HL-60 (cell line): ENCODE data around the gene PRR7.

Experiments
- POLR2AphosphoS5 ChIP-seq: IDR thresholded peaks from 2 replicates; pipeline ENCODE4 v1.6.1; 2012; ENCODE audit warnings: low read depth
- TF ChIP-seq, protein P1 (sequence below): IDR thresholded peaks from one replicate; pipeline ENCODE4 v1.5.1; 2011; ENCODE audit warnings: low read length, control low read depth, inconsistent platforms; ENCODE audit not compliant: insufficient read depth

DNA sequence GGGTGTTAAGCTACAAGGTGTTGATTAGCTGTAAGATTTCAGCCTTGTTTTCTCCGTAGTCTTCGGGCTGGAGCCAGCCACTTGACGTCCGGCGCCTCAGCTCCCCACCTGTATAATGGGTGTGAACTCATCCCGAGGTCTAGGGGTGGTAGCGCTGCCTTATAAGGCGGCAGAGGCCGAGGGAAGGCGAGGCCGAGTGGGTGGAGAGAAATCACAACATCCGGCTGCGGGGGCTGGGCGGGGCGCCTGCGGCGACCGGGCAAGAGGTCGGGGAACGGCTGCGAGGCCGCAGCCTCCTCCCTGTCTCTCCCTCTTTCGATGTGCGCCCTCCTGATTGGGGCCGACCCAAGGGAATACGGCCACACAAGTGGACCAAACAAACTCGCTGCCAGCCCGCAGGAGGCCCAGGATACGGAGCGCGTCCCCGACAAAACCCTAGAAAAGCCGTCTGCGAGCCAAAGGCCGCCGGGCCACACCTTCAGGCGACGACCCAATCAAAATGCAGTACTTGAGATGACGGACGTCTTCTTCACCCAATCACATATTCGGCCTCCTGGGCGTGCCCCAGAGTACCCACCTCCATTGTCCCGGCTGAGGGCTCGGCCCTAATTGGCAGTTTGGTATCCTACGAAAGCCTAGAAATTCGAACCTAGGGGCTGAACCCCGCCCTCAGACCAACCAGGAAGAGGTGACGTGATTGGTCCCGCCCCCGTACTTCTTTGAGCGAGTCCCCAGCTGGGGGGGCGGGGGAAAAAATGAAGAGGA, 20.6 kb upstream of the PRR7 start:
- TF ChIP-seq, protein P1, sequence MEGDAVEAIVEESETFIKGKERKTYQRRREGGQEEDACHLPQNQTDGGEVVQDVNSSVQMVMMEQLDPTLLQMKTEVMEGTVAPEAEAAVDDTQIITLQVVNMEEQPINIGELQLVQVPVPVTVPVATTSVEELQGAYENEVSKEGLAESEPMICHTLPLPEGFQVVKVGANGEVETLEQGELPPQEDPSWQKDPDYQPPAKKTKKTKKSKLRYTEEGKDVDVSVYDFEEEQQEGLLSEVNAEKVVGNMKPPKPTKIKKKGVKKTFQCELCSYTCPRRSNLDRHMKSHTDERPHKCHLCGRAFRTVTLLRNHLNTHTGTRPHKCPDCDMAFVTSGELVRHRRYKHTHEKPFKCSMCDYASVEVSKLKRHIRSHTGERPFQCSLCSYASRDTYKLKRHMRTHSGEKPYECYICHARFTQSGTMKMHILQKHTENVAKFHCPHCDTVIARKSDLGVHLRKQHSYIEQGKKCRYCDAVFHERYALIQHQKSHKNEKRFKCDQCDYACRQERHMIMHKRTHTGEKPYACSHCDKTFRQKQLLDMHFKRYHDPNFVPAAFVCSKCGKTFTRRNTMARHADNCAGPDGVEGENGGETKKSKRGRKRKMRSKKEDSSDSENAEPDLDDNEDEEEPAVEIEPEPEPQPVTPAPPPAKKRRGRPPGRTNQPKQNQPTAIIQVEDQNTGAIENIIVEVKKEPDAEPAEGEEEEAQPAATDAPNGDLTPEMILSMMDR: no peak
- TF ChIP-seq POLR2AphosphoS5: peak; percentile 39; the same call in 1 of the 2 replicates
